Peyer's patch (tissue), 4 donors: ENCODE data around the gene GH1.

ENCODE experiments used
- POLR2A ChIP-seq, 2 donors: fragments of 450-650 bp; IDR thresholded peaks; one replicate each; pipeline ENCODE4 v1.5.1; 2017; ENCODE audit warnings: antibody characterized with exemption in 2 of 2, mild to moderate bottlenecking in 2 of 2, moderate library complexity in 2 of 2
- TF ChIP-seq, protein P1 (sequence below), 6 experiments: fragments of 450-650 bp in 4 of 6; fragments of 200-600 bp in 2 of 6; sonication (generic) in 1 of 6; IDR thresholded peaks; one replicate each; pipeline ENCODE4 v1.5.1; 2017 to 2019; ENCODE audit warnings: antibody characterized with exemption in 6 of 6, mild to moderate bottlenecking in 3 of 6, moderate library complexity in 1 of 6

DNA sequence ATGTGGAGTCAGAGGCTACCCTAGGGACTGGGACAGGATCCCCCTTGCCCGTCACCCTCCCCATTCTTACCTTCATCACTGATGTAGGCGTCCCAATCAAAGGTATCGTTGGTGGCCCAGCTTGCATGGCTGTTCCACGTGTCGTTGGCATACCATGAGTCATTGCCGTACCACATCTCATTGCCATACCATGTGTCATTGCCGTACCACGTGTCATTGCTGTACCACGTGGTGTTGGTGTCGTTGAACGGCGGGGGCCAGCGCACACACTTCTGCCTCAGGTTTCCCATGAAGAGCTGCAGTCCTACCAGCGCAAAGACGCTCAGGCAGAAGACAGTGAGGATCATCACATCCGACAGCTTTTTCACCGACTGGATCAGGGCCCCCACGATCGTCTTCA is 49.3 kb upstream of the GH1 start:
- TF ChIP-seq, protein P1, sequence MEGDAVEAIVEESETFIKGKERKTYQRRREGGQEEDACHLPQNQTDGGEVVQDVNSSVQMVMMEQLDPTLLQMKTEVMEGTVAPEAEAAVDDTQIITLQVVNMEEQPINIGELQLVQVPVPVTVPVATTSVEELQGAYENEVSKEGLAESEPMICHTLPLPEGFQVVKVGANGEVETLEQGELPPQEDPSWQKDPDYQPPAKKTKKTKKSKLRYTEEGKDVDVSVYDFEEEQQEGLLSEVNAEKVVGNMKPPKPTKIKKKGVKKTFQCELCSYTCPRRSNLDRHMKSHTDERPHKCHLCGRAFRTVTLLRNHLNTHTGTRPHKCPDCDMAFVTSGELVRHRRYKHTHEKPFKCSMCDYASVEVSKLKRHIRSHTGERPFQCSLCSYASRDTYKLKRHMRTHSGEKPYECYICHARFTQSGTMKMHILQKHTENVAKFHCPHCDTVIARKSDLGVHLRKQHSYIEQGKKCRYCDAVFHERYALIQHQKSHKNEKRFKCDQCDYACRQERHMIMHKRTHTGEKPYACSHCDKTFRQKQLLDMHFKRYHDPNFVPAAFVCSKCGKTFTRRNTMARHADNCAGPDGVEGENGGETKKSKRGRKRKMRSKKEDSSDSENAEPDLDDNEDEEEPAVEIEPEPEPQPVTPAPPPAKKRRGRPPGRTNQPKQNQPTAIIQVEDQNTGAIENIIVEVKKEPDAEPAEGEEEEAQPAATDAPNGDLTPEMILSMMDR (IDR thresholded peaks at IDR 0.05): no peak
- TF ChIP-seq POLR2A (IDR thresholded peaks at IDR 0.05): no peak
